Naive thymus-derived CD4-positive, alpha-beta T cell (primary cell): ENCODE results near the gene ASB16. TPM values are rescaled to one million over a fixed set of nuclear protein-coding genes. Genes with fewer than 3 reads are reported as not detected.

Source experiments
- ATAC-seq: fragments of 150-1000 bp; cut with Tn5 transposase; 2 replicates; pipeline ENCODE4 v1.10.0; 2021; ENCODE audit warnings: mild to moderate bottlenecking, moderate library complexity
- CTCF ChIA-PET: fragments of 350-600 bp; sonication (Branson Sonifier 250); formaldehyde crosslinking; loops from one replicate; lab custom pipeline; 2021; ENCODE audit warnings: antibody characterized with exemption; lab: Charles Lee
- POLR2A ChIA-PET: fragments of 350-600 bp; sonication (Branson Sonifier 250); formaldehyde crosslinking; loops from one replicate; lab custom pipeline; 2021; ENCODE audit warnings: antibody characterized with exemption, inconsistent platforms; lab: Charles Lee
- DNase-seq, 9 donors: peaks; one replicate each; pipeline versions ENCODE4 v3.0.0 to v3.0.0-alpha.2; 2020 to 2022; ENCODE audit warnings: mixed read lengths in 1 of 9
- H3K27ac ChIP-seq: one replicate; pipeline ENCODE4 v1.7.0; 2013; ENCODE audit warnings: mild to moderate bottlenecking, low read depth, low read length, moderate library complexity
- H3K27me3 ChIP-seq, 2 donors: one replicate each; pipeline ENCODE4 v1.7.0; 2013; ENCODE audit warnings: low read length in 2 of 2, mild to moderate bottlenecking in 2 of 2, moderate library complexity in 2 of 2; ENCODE audit not compliant: control insufficient read depth in 2 of 2, insufficient read depth in 2 of 2
- H3K36me3 ChIP-seq, 3 experiments: 1 replicate in 2 of 3; 2 replicates in 1 of 3; pipeline ENCODE4 v1.7.0; 2013; ENCODE audit warnings: low read length in 3 of 3, mild to moderate bottlenecking in 3 of 3, moderate library complexity in 1 of 3; ENCODE audit not compliant: insufficient read depth in 3 of 3, control insufficient read depth in 2 of 3
- H3K4me1 ChIP-seq, 2 donors: one replicate each; pipeline ENCODE4 v1.7.0; 2013; ENCODE audit warnings: low read length in 2 of 2, mild to moderate bottlenecking in 2 of 2, moderate library complexity in 1 of 2; ENCODE audit not compliant: control insufficient read depth in 2 of 2, insufficient read depth in 2 of 2
- H3K4me3 ChIP-seq: 2 replicates; pipeline ENCODE4 v1.7.0; 2013; ENCODE audit warnings: mild to moderate bottlenecking, low read length
- H3K9me3 ChIP-seq, 3 experiments: 1 replicate in 2 of 3; 2 replicates in 1 of 3; pipeline ENCODE4 v1.7.0; 2013; ENCODE audit warnings: low read length in 3 of 3; ENCODE audit not compliant: control insufficient read depth in 2 of 3
- H3K27ac Mint-ChIP-seq, 9 donors: one replicate each; pipeline ENCODE4 v1.8.0; 2020 to 2022; ENCODE audit warnings: mixed read lengths in 9 of 9, mild to moderate bottlenecking in 8 of 9, moderate library complexity in 5 of 9, inconsistent platforms in 2 of 9
- H3K27me3 Mint-ChIP-seq, 5 donors: one replicate each; pipeline ENCODE4 v1.8.0; 2021 to 2022; ENCODE audit warnings: mixed read lengths in 5 of 5, mild to moderate bottlenecking in 1 of 5
- H3K36me3 Mint-ChIP-seq, 5 donors: one replicate each; pipeline ENCODE4 v1.8.0; 2020 to 2022; ENCODE audit warnings: mixed read lengths in 5 of 5, mild to moderate bottlenecking in 3 of 5, inconsistent platforms in 1 of 5
- H3K4me1 Mint-ChIP-seq, 7 donors: one replicate each; pipeline ENCODE4 v1.8.0; 2020 to 2022; ENCODE audit warnings: mixed read lengths in 7 of 7, mild to moderate bottlenecking in 3 of 7, inconsistent platforms in 1 of 7
- H3K4me3 Mint-ChIP-seq, 10 donors: one replicate each; pipeline ENCODE4 v1.8.0; 2020 to 2022; ENCODE audit warnings: mild to moderate bottlenecking in 10 of 10, mixed read lengths in 10 of 10, moderate library complexity in 6 of 10, inconsistent platforms in 2 of 10
- H3K9me3 Mint-ChIP-seq, 11 donors: one replicate each; pipeline ENCODE4 v1.8.0; 2020 to 2022; ENCODE audit warnings: mixed read lengths in 11 of 11, mild to moderate bottlenecking in 4 of 11, inconsistent platforms in 1 of 11, moderate library complexity in 1 of 11
- intact Hi-C, 2 donors: fragments of 100-400 bp; cut with micrococcal nuclease; formaldehyde crosslinking; loops; one replicate each; pipeline ENCODE4 v1.15.1; 2023
- polyA plus RNA-seq, 2 donors: library from polyadenylated mRNA; unstranded; fragments of 300-500 nt; fragmentation: Illumina TruSeq; gene quantifications; one replicate each; pipeline ENCODE4 v1.2.3, GENCODE V29; 2021
- total RNA-seq, 6 experiments: library from RNA in 5 of 6; stranded (reverse) in 5 of 6; gene quantifications; 1 replicate in 5 of 6; 2 replicates in 1 of 6; pipeline ENCODE4 v1.2.3 and lab custom pipeline; 2021 to 2026

The ASB16 gene
- total and polyA plus RNA-seq, 7 experiments from 2014 or later = 0.08 to 0.34 TPM; not detected in 5

DNA sequence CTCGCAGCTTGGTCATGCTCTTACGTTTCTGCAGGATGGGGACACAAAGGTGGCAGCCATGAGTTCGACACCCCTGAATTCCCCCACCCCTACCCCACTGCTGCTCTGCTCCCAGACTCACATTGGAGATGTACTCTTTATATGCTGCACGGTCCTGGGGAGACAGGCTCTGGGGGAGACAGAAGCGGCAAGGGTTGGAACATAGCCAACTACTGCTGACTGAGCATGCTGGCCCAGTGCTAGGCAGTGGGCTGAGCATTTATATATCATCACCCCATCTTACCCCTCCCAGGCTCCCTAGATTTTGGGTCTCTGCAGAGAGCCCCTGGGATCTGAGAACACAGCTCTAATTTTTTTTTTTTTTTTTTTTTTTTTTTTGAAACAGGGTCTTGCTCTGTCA is 37.2 kb downstream of the ASB16 start:
- Mint-ChIP-seq H3K4me1 (peaks cover 22 to 59% (median 46%) of the 10 kb centered on the region in 7 donors), H3K9me3 (peaks cover 0 to 3% (median 0%) of the 10 kb centered on the region in 11 donors), H3K27ac (peak overlapping the region in 3 of 9 donors; percentile 12 to 66 (median 48)), H3K4me3 (peak overlapping the region in 1 of 10 donors; percentile 59), H3K36me3 (peaks cover 5 to 24% (median 13%) of the 10 kb centered on the region in 5 donors), H3K27me3 (no peaks in the 10 kb centered on the region)
- no peaks in the 10 kb centered on the region for H3K9me3 ChIP-seq
- peaks cover 19 to 54% (median 23%) of the 10 kb centered on the region in 3 experiments for H3K36me3 ChIP-seq
- ChIA-PET POLR2A (interaction anchor here (0.6 to 7.9 kb wide), 3 partner anchors 12 to 122 kb away, joined by 3 to 135 read pairs (median 3); partner anchors contain the start of gene UBTF), CTCF (interaction anchor here (0.6 to 5.0 kb wide), 3 partner anchors 19 to 834 kb away, joined by 3 to 47 read pairs (median 4); no protein-coding TSS in a partner anchor)
- DNase-seq (no peak), ATAC-seq (no peak)
- H3K4me1 ChIP-seq = peaks cover 22 to 32% of the 10 kb centered on the region in 2 donors
- no peaks in the 10 kb centered on the region for H3K27me3 ChIP-seq
- H3K4me3 ChIP-seq = no peak overlapping the region
- intact Hi-C loops = no loop called here
- H3K27ac ChIP-seq = no peak overlapping the region

DNA sequence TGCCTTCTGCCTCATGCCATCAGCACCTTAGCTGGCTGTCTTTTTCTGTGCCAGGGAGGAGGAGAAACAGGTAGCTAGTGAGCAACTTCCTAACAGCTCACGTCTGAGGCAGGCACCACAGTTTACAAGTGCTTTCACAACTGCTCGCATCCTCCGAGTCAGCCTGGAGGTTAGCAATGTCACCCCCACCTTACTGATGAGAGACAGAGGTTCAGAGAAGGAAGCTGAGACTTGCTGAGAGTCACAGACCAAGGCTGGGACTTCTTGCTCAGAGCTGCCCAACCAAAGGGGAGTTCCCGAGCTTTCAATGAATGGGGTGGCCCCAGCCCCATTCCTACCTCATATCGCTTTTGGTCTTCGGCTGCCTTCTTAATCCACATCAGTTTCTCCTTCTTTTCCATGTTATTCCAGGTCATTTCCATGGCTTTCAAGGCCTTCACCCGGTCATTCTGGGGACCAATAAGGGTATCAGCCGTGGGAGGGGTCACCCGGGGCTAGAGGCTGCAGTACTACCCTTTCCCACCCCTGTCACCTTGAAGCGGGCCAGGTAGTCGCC is 39.4 kb downstream of the ASB16 start:
- CTCF ChIA-PET = interaction anchor here (0.6 to 5.0 kb wide), 19 partner anchors 8 to 144 kb away, joined by 3 to 47 read pairs (median 7); partner anchors contain the start of genes GRN, HDAC5, TMUB2 and UBTF
- Mint-ChIP-seq H3K4me3 (peak overlapping the region; percentile 16 to 77 (median 60)), H3K36me3 (peaks cover 9 to 36% (median 26%) of the 10 kb centered on the region in 5 donors), H3K27me3 (no peaks in the 10 kb centered on the region), H3K4me1 (peaks cover 23 to 61% (median 45%) of the 10 kb centered on the region in 7 donors), H3K27ac (peak overlapping the region; percentile 52 to 90 (median 81)), H3K9me3 (no peaks in the 10 kb centered on the region)
- no peaks in the 10 kb centered on the region for H3K9me3 ChIP-seq
- peak in 1 of 9 donors; percentile 17 for DNase-seq
- peak overlapping the region; percentile 68 for H3K27ac ChIP-seq
- POLR2A ChIA-PET = interaction anchor here (0.7 to 14.1 kb wide), 14 partner anchors 10 to 141 kb away, joined by 3 to 319 read pairs (median 5); partner anchors contain the start of genes ATXN7L3, HDAC5, SLC25A39 and TMUB2
- no peak overlapping the region for H3K4me3 ChIP-seq
- intact Hi-C loops = loop anchor here (1.0 to 10.0 kb wide), 9 partner anchors 8 to 1105 kb away; partner anchors contain the start of genes GRN (in 1 of the 2), HROB (in 1 of the 2), MAP3K14 (in 1 of the 2) and SLC25A39 (in 1 of the 2)
- peaks cover 26 to 75% (median 30%) of the 10 kb centered on the region in 3 experiments for H3K36me3 ChIP-seq
- H3K27me3 ChIP-seq = no peaks in the 10 kb centered on the region
- ATAC-seq = no peak
- peaks cover 18 to 40% of the 10 kb centered on the region in 2 donors for H3K4me1 ChIP-seq

- peaks cover 25 to 47% of the 10 kb centered on the region in 2 donors for H3K4me1 ChIP-seq
- Mint-ChIP-seq H3K4me3 (peak overlapping the region; percentile 16 to 77 (median 60)), H3K27me3 (no peaks in the 10 kb centered on the region), H3K4me1 (peaks cover 30 to 67% (median 50%) of the 10 kb centered on the region in 7 donors), H3K36me3 (peaks cover 12 to 43% (median 31%) of the 10 kb centered on the region in 5 donors), H3K27ac (peak overlapping the region; percentile 52 to 90 (median 81)), H3K9me3 (peaks cover 0 to 1% (median 0%) of the 10 kb centered on the region in 11 donors)
- H3K9me3 ChIP-seq = no peaks in the 10 kb centered on the region
- ATAC-seq (peak; percentile 99), DNase-seq (peak; percentile 82 to 97 (median 93))
- H3K36me3 ChIP-seq = peaks cover 28 to 82% (median 37%) of the 10 kb centered on the region in 3 experiments
- POLR2A ChIA-PET = interaction anchor here (0.5 to 14.1 kb wide), 15 partner anchors 9 to 140 kb away, joined by 3 to 319 read pairs (median 4); partner anchors contain the start of genes ATXN7L3, HDAC5, SLC25A39 and TMUB2
- intact Hi-C loops = loop anchor here (1.0 to 10.0 kb wide), 9 partner anchors 8 to 1104 kb away; partner anchors contain the start of genes GRN (in 1 of the 2), HROB (in 1 of the 2), MAP3K14 (in 1 of the 2) and SLC25A39 (in 1 of the 2)
- no peaks in the 10 kb centered on the region for H3K27me3 ChIP-seq
- CTCF ChIA-PET = interaction anchor here (0.5 to 5.0 kb wide), 22 partner anchors 9 to 143 kb away, joined by 3 to 47 read pairs (median 6); partner anchors contain the start of genes GRN, HDAC5, SLC25A39 and TMUB2
- no peak overlapping the region for H3K4me3 ChIP-seq
- H3K27ac ChIP-seq = peak overlapping the region; percentile 68
Observed at GRCh38 chr17:44210342-44211192, 40.1 kb downstream of the ASB16 start.

DNA sequence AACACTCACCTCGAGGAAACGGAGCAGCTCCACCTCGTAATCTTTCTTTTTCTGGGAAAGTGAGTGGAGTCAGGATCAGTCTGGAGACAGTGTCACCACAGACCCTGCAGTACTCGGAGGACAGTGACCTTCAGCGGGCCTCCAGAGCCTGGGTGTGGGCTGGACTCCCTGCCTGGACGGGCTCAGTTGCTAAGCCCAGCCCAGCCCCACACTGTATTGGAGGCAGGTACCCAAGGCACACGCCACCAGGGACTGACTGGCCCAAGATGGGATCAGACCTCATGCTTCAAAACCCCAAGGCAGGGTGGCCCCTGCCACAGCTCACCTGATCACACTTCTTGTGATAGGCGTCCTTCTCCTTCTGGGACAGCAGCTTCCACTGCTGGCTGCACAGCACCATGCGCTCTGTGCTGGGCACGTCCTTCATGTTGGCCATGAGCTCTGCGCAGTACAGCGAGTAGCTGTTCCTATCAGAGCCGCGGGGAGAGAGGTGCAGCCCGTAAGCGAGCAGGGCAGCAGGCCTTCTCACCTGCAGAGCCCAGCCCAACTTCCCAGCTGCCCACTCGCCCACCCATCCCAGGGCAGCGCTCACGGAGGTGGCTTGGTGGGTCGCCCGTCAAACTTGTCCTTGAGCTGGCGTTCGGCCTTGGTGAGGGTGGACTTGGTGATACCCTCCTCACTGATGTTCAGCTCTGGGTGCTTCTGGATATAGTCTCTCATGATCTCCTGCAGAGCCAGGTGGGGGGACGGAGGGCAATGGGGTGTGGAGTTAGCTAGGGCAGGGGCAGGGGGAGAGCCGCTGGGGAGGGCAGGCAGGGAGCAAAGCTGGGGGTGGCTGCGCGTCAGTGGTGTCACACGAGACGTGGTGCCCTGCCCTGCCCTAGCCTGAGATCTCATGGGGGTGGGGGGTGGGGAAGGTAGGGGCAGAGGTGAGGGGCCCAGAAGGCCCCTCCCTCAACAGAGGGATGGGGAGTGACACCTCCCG is 41.1 kb downstream of the ASB16 start:
- Histone ChIP-seq H3K27ac (peak overlapping the region; percentile 14), H3K4me3 (no peak overlapping the region), H3K27me3 (no peaks in the 10 kb centered on the region), H3K9me3 (no peaks in the 10 kb centered on the region), H3K36me3 (peaks cover 28 to 87% (median 42%) of the 10 kb centered on the region in 3 experiments), H3K4me1 (peaks cover 35 to 57% of the 10 kb centered on the region in 2 donors)
- H3K4me1 Mint-ChIP-seq = peaks cover 39 to 69% (median 54%) of the 10 kb centered on the region in 7 donors
- H3K4me3 Mint-ChIP-seq = peak overlapping the region in 2 of 10 donors; percentile 45 to 47
- ATAC-seq (no peak), DNase-seq (no peak)
- POLR2A ChIA-PET = interaction anchor here (0.9 to 14.1 kb wide), 7 partner anchors 8 to 134 kb away, joined by 4 to 319 read pairs (median 28); partner anchors contain the start of genes ATXN7L3, GRN, SLC25A39 and TMUB2
- peaks cover 12 to 50% (median 36%) of the 10 kb centered on the region in 5 donors for H3K36me3 Mint-ChIP-seq
- H3K9me3 Mint-ChIP-seq = peaks cover 0 to 3% (median 0%) of the 10 kb centered on the region in 11 donors
- peak overlapping the region in 7 of 9 donors; percentile 36 to 67 (median 43) for H3K27ac Mint-ChIP-seq
- H3K27me3 Mint-ChIP-seq = no peaks in the 10 kb centered on the region
- intact Hi-C loops = loop anchor here in 1 of 2 donors (10.0 kb wide), 2 partner anchors 847 to 1103 kb away; partner anchors contain the start of gene MAP3K14
- CTCF ChIA-PET = interaction anchor here (0.5 to 5.0 kb wide), 17 partner anchors 8 to 142 kb away, joined by 3 to 47 read pairs (median 6); partner anchors contain the start of genes GRN, SLC25A39, TMUB2 and UBTF
